NCI-H1436 treated with DMSO at 0.1 percent for 48 hours (cell line): Measurements from ENCODE around the gene UPK3BL2.
"Not testable (repeated sequence)": the region's sequence is repeated elsewhere in the genome, so short reads cannot be mapped to it uniquely, and the experiment has no call there.

Experiments
- DNase-seq: peaks from one replicate; lab custom pipeline; 2025; lab: John Stamatoyannopoulos, UW

UPK3BL2 gene

GRCh38 chr7:102531583-102531982 is 11.9 kb downstream of the UPK3BL2 start:
- not testable (repeated sequence) for DNase-seq

GRCh38 chr7:102527822-102528793 is 15.4 kb downstream of the UPK3BL2 start:
- DNase-seq: not testable (repeated sequence)

- DNase-seq: not testable (repeated sequence)
Observed at GRCh38 chr7:102527182-102527581, 16.3 kb downstream of the UPK3BL2 start.

GRCh38 chr7:102524803-102525202 is 18.7 kb downstream of the UPK3BL2 start:
- not testable (repeated sequence) for DNase-seq

- not testable (repeated sequence) for DNase-seq
Observed at GRCh38 chr7:102520797-102521196, 22.7 kb downstream of the UPK3BL2 start.

- not testable (repeated sequence) for DNase-seq
Observed at GRCh38 chr7:102517550-102518147, 25.8 kb downstream of the UPK3BL2 start, which contains the start of gene RASA4B. Gene RASA4B (minus strand): TSS chr7:102517777. CDS start chr7:102517710, 67 bp downstream.

GRCh38 chr7:102516951-102517350 is 26.5 kb downstream of the UPK3BL2 start:
- DNase-seq: not testable (repeated sequence)

GRCh38 chr7:102515889-102516288 is 27.6 kb downstream of the UPK3BL2 start:
- DNase-seq: not testable (repeated sequence)

- not testable (repeated sequence) for DNase-seq
Observed at GRCh38 chr7:102514881-102515721, 28.4 kb downstream of the UPK3BL2 start.

- DNase-seq: not testable (repeated sequence)
Observed at GRCh38 chr7:102512642-102513221, 30.8 kb downstream of the UPK3BL2 start.

GRCh38 chr7:102511860-102512522 is 31.5 kb downstream of the UPK3BL2 start:
- not testable (repeated sequence) for DNase-seq

- DNase-seq: not testable (repeated sequence)
Observed at GRCh38 chr7:102510575-102510974, 32.9 kb downstream of the UPK3BL2 start.

- DNase-seq: not testable (repeated sequence)
Observed at GRCh38 chr7:102507410-102508088, 35.9 kb downstream of the UPK3BL2 start.

- not testable (repeated sequence) for DNase-seq
Observed at GRCh38 chr7:102505298-102506185, 38.0 kb downstream of the UPK3BL2 start.

GRCh38 chr7:102503141-102503540 is 40.4 kb downstream of the UPK3BL2 start:
- not testable (repeated sequence) for DNase-seq

GRCh38 chr7:102498321-102498720 is 45.2 kb downstream of the UPK3BL2 start:
- not testable (repeated sequence) for DNase-seq

- not testable (repeated sequence) for DNase-seq
Observed at GRCh38 chr7:102497308-102497707, 46.2 kb downstream of the UPK3BL2 start.

- not testable (repeated sequence) for DNase-seq
Observed at GRCh38 chr7:102496861-102497260, 46.6 kb downstream of the UPK3BL2 start.

GRCh38 chr7:102494473-102495149 is 48.9 kb downstream of the UPK3BL2 start:
- DNase-seq: not testable (repeated sequence)
